Lower leg skin (tissue), 4 donors: ENCODE data around the gene RBFOX2. TPM values are rescaled to one million over a fixed set of nuclear protein-coding genes. Genes with fewer than 3 reads are reported as not detected.

ENCODE experiments used
- DNase-seq, 2 donors: peaks; one replicate each; pipeline ENCODE4 v3.0.0-alpha.2; 2019; ENCODE audit warnings: low spot score in 2 of 2
- H3K4me3 ChIP-seq: fragments of 200-600 bp; sonication (generic); 2 replicates; pipeline ENCODE4 v1.5.1; 2017; ENCODE audit warnings: mild to moderate bottlenecking, low read depth; ENCODE audit not compliant: poor library complexity, severe bottlenecking
- CTCF ChIP-seq, 3 donors: fragments of 450-650 bp; IDR thresholded peaks; one replicate each; pipeline ENCODE4 v1.5.1; 2016; ENCODE audit warnings: antibody characterized with exemption in 3 of 3, mild to moderate bottlenecking in 3 of 3, moderate library complexity in 2 of 3
- POLR2A ChIP-seq, 2 donors: fragments of 450-650 bp; IDR thresholded peaks; one replicate each; pipeline ENCODE4 v1.6.1; 2016 to 2017; ENCODE audit warnings: antibody characterized with exemption in 2 of 2, mild to moderate bottlenecking in 1 of 2, moderate library complexity in 1 of 2
- WGBS, 2 donors: methylation state at CpG; one replicate each; pipeline ENCODE4 v1.1.5; 2018; 5-methylcytosine and 5-hydroxymethylcytosine counted together
- intact Hi-C: fragments of 100-400 bp; cut with DNase I; formaldehyde crosslinking; loops from one replicate; pipeline ENCODE4 v1.15.0; 2023; ENCODE audit warnings: low total_unique reads
- total RNA-seq, 4 donors: library from RNA; depleted of rRNA; stranded (reverse); fragments of >200 nt; gene quantifications; one replicate each; pipeline ENCODE4 v1.1.0, GENCODE V29; 2016

Gene RBFOX2
- total RNA-seq, 4 donors from 2014 or later = 40.9 to 56.5 (median 51.1) TPM

DNA sequence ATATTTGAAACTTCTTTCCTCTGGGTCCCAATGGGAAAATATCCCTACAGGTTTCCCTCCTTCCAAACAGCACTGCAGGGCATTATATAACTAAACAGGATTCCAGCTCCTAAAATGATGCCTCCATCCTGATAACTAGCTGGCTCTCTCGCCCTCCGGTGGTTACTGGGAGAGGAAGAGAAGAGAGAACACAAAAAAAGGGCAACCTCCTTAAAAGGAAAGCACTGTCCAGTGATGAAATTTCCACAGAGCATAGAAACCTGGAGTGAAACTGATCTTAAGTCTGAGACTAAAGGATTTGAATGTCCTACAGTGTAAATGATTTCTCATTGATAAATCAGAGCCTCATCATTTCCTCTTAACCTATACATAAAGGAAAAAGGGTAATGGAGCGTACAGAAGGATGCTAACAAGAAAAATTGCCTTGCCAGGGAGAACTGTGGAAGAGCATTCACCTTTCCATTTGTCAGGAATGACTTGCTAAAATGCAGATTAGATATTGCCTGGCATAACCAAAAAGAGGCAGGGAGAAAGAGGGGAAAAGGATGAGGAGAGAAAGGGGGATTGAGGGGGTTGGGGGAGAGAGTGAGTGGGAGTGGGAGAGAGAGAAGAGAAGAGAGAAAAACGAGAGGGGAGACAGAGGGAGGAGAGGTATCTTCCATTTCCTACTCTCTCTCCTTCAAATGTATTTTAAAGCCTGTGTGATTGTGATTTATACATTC, 189.6 kb downstream of the RBFOX2 start:
- intact Hi-C loops = no loop called here
- TF ChIP-seq POLR2A (IDR thresholded peaks at IDR 0.05) = no peak
- no peak for TF ChIP-seq CTCF (IDR thresholded peaks at IDR 0.05)
- WGBS, 2 donors = 9 to 12% methylated on average over 4 of the region's 4 CpGs
- no peak for DNase-seq
- H3K4me3 ChIP-seq = no peak overlapping the region

DNA sequence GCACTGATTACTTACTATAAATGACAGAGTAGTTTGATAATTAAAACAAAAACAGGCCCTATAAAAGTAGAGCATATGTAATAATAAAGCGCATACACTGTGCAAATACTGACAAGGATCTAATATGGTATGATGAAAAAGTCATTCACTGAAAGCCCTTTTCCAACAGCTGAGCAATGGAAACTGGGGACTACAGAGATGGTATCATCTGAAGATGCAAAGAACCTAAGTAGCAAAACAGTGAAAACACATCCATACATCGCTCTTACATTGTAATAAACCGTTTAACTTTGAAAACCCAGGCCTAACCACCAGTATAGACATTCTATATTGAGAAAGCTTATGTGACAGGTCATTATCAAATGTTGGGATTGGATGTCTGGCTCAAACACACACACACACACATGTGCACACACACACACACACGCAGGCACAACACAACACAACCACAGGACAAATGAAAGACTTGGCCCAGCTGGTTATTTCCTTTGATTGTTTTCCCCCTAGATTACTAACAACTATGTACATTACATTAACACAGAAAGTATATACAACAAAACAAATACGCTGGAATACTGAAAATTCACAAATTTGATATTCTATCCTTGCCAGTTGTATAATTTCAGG, 191.4 kb downstream of the RBFOX2 start:
- DNase-seq = no peak
- TF ChIP-seq CTCF (IDR thresholded peaks at IDR 0.05) (no peak), POLR2A (IDR thresholded peaks at IDR 0.05) (no peak)
- WGBS, 2 donors = 69 to 72% methylated on average over 5 of the region's 5 CpGs
- intact Hi-C loops = no loop called here
- H3K4me3 ChIP-seq = no peak overlapping the region

DNA sequence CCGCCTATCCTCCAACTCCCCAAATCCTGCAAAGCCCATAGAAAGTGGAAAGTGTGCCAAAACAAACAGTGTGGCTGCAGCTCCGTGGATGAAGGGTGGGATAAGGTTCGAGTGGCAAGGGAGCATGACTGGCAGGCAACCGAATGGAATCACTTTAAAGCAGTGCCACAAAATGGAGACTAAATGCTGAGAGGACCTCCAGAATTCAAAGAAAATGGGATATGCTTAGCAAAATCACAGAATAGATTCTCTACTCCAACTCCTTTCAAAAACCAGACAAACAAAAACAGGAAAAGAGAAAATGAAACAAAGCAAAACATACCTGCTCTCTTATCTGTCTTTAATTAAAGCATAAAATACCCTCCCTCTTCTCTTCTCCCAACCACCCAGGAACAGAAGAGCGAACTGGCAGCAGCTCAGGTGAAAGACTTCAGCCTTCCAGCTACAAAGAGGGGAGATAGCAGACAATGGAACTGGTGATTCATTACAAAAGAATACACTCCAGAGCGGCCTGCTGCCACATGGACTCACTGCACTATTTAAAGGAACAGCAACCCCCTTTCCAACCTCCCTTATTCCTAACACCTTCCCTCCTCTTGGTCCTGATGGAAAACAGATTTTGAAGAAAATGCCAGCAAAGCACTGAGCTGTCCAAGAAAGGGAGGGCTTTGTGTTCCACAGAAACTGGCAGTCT, 192.5 kb downstream of the RBFOX2 start:
- DNase-seq = no peak
- no peak for TF ChIP-seq POLR2A (IDR thresholded peaks at IDR 0.05)
- TF ChIP-seq CTCF (IDR thresholded peaks at IDR 0.05) = no peak
- no peak overlapping the region for H3K4me3 ChIP-seq
- intact Hi-C loops = no loop called here
- 7 to 10% methylated on average over 6 of the region's 6 CpGs for WGBS, 2 donors

- TF ChIP-seq CTCF (IDR thresholded peaks at IDR 0.05) (no peak), POLR2A (IDR thresholded peaks at IDR 0.05) (no peak)
- intact Hi-C loops = no loop called here
- WGBS, 2 donors = 15 to 16% methylated on average over 3 of the region's 3 CpGs
- H3K4me3 ChIP-seq = no peak overlapping the region
- DNase-seq = no peak
Measured at GRCh38 chr22:35835267-35835997, 193.2 kb downstream of the RBFOX2 start.

DNA sequence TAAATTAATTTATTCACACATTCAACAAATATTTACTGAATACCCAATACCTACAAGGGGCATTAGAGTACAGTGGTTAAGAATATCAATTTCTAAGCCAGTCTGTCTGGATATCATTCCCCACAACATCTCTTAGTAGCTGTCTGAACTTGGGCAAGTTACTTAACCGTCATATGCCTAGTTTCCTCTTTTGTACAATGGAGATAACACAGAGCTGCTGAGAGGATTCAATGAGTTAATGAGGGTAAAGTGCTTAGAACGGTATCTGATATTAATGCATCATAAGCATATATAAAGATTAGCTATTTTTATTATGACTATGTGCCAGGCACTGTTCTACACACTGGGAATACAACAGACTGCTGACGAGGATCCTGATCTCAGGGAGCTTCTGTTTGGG, 194.6 kb downstream of the RBFOX2 start:
- intact Hi-C loops = no loop called here
- no peak for DNase-seq
- TF ChIP-seq CTCF (IDR thresholded peaks at IDR 0.05) (no peak), POLR2A (IDR thresholded peaks at IDR 0.05) (no peak)
- H3K4me3 ChIP-seq = no peak overlapping the region
- 30 to 41% methylated on average over 3 of the region's 3 CpGs for WGBS, 2 donors
